HepG2 (cell line): ENCODE measurements around the gene RNASE7. TPM values are rescaled to one million over a fixed set of nuclear protein-coding genes. Genes with fewer than 3 reads are reported as not detected.

ENCODE experiments used
- ARNT ChIP-seq: fragments of 450-650 bp; IDR thresholded peaks from 2 replicates; pipeline ENCODE4 v1.6.1; 2017
- ELF1 ChIP-seq: sonication (generic); formaldehyde crosslinking; IDR thresholded peaks from 2 replicates; pipeline ENCODE4 v1.4.0; 2020; ENCODE audit warnings: missing genetic modification reagents
- ELF3 ChIP-seq: IDR thresholded peaks from 2 replicates; pipeline ENCODE4 v1.6.1; 2016; ENCODE audit warnings: missing genetic modification reagents, missing compliant biosample characterization
- GLI4 ChIP-seq: sonication (generic); formaldehyde crosslinking; IDR thresholded peaks from 2 replicates; pipeline ENCODE4 v1.5.1; 2020; ENCODE audit warnings: missing genetic modification reagents, mild to moderate bottlenecking, moderate library complexity, borderline replicate concordance
- IRX3 ChIP-seq: sonication (generic); formaldehyde crosslinking; IDR thresholded peaks from 2 replicates; pipeline ENCODE4 v1.8.1; 2023; ENCODE audit warnings: mild to moderate bottlenecking, low read depth, missing genetic modification reagents, borderline replicate concordance
- KAT8 ChIP-seq: IDR thresholded peaks from 2 replicates; pipeline ENCODE4 v1.6.1; 2016; ENCODE audit warnings: missing genetic modification reagents, missing compliant biosample characterization
- NCOA2 ChIP-seq: sonication (generic); formaldehyde crosslinking; IDR thresholded peaks from 2 replicates; pipeline ENCODE4 v1.8.0; 2022; ENCODE audit warnings: inconsistent platforms
- POLR2AphosphoS5 ChIP-seq: IDR thresholded peaks from 2 replicates; pipeline ENCODE4 v1.6.1; 2012; ENCODE audit warnings: low read depth, low read length
- RCOR2 ChIP-seq: IDR thresholded peaks from 2 replicates; pipeline ENCODE4 v1.6.1; 2016; ENCODE audit warnings: missing biosample characterization, missing genetic modification reagents
- TCF12 ChIP-seq, 2 experiments: fragments of 450-650 bp in 1 of 2; sonication (generic) in 1 of 2; formaldehyde crosslinking in 1 of 2; IDR thresholded peaks; 2 replicates each; pipeline versions ENCODE4 v1.6.1 to v1.8.0; 2017 to 2022; ENCODE audit warnings: antibody characterized with exemption in 1 of 2, mild to moderate bottlenecking in 1 of 2, missing genetic modification reagents in 1 of 2, moderate library complexity in 1 of 2
- ZFAT ChIP-seq: sonication (generic); formaldehyde crosslinking; conservative IDR thresholded peaks from 2 replicates; pipeline ENCODE4 v1.8.1; 2023; ENCODE audit warnings: missing genetic modification reagents, inconsistent platforms
- ZNF256 ChIP-seq: sonication (generic); formaldehyde crosslinking; conservative IDR thresholded peaks from 2 replicates; pipeline ENCODE4 v1.4.0; 2020; ENCODE audit warnings: missing genetic modification reagents
- ZNF552 ChIP-seq: sonication (generic); formaldehyde crosslinking; IDR thresholded peaks from 2 replicates; pipeline ENCODE4 v1.9.0; 2022; ENCODE audit warnings: missing genetic modification reagents, mild to moderate bottlenecking, borderline replicate concordance
- ZNF709 ChIP-seq: sonication (generic); formaldehyde crosslinking; IDR thresholded peaks from 2 replicates; pipeline ENCODE4 v1.5.0; 2020; ENCODE audit warnings: mild to moderate bottlenecking, missing genetic modification reagents
- polyA plus RNA-seq, 8 experiments: library from polyadenylated mRNA; depleted of rRNA in 3 of 8; stranded (reverse) in 7 of 8; unstranded in 1 of 8; fragments of >200 nt; fragmentation: Illumina TruSeq in 4 of 8; extraction: Trizol in 4 of 8; gene quantifications; 2 replicates each; pipeline versions ENCODE4 v1.2.1 to v1.2.3, GENCODE V29; 2011 to 2016; ENCODE audit warnings: low read depth in 4 of 8, missing spikeins in 1 of 8, mixed read lengths in 1 of 8; ENCODE audit not compliant: insufficient read depth in 1 of 8
- total RNA-seq, 5 experiments: library from RNA; depleted of rRNA; stranded (reverse); fragments of >200 nt; fragmentation: Illumina TruSeq; extraction: Trizol; gene quantifications; 2 replicates each; pipeline ENCODE4 v1.2.3, GENCODE V29; 2016; ENCODE audit warnings: low read depth in 1 of 5
- TF ChIP-seq, protein P1 (sequence below): sonication (generic); formaldehyde crosslinking; IDR thresholded peaks from 2 replicates; pipeline ENCODE4 v1.8.0; 2022; ENCODE audit warnings: mild to moderate bottlenecking, missing genetic modification reagents
- TF ChIP-seq, protein P2 (sequence below): sonication (generic); formaldehyde crosslinking; IDR thresholded peaks from 2 replicates; pipeline ENCODE4 v1.5.0; 2020; ENCODE audit warnings: mild to moderate bottlenecking, missing genetic modification reagents, borderline replicate concordance

The RNASE7 gene
- total and polyA plus RNA-seq, 2 of the 13 experiments (the other 11 are each of a cell fraction or from before 2014, with no cell fraction given), result 0.04 TPM; not detected in 1

DNA sequence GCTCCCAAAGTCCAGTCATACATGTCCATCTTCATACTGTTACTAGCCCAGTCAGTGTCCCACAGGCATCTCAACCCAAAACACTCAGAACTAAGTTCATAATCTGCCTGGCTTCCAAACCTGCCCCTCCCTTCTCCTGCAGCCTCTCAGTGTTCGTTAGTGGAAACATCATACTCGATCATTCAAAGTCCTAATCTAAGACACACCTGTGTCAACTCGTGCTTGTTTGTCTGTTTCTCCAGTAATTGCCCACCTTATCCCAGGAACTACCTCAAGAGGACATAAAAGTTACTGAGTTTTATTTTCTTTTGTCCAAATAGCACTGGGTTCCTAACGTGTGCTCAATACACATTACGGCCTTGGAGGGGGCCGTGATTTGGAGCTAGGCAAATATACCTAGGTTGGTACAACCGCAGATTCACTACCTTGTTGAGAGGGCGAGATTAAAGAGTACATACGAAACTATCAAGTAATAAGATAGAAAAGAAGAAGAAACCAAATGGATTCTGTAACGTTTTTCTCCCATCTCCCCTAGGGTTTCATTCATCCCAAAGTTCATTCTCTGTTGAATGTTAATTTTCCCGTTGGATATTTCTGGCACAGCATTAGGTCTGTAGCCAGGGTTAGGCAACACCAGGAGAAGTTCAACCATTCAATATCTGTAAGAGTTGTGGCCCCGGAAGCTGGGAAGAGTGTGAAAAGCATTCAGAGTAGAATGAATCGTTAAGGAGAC lies 18.6 kb downstream of the RNASE7 start (continued):
- TF ChIP-seq, protein P1, sequence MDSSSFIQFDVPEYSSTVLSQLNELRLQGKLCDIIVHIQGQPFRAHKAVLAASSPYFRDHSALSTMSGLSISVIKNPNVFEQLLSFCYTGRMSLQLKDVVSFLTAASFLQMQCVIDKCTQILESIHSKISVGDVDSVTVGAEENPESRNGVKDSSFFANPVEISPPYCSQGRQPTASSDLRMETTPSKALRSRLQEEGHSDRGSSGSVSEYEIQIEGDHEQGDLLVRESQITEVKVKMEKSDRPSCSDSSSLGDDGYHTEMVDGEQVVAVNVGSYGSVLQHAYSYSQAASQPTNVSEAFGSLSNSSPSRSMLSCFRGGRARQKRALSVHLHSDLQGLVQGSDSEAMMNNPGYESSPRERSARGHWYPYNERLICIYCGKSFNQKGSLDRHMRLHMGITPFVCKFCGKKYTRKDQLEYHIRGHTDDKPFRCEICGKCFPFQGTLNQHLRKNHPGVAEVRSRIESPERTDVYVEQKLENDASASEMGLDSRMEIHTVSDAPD, result peak; percentile 71; the same call in 1 of the 2 replicates
- TF ChIP-seq, protein P2, sequence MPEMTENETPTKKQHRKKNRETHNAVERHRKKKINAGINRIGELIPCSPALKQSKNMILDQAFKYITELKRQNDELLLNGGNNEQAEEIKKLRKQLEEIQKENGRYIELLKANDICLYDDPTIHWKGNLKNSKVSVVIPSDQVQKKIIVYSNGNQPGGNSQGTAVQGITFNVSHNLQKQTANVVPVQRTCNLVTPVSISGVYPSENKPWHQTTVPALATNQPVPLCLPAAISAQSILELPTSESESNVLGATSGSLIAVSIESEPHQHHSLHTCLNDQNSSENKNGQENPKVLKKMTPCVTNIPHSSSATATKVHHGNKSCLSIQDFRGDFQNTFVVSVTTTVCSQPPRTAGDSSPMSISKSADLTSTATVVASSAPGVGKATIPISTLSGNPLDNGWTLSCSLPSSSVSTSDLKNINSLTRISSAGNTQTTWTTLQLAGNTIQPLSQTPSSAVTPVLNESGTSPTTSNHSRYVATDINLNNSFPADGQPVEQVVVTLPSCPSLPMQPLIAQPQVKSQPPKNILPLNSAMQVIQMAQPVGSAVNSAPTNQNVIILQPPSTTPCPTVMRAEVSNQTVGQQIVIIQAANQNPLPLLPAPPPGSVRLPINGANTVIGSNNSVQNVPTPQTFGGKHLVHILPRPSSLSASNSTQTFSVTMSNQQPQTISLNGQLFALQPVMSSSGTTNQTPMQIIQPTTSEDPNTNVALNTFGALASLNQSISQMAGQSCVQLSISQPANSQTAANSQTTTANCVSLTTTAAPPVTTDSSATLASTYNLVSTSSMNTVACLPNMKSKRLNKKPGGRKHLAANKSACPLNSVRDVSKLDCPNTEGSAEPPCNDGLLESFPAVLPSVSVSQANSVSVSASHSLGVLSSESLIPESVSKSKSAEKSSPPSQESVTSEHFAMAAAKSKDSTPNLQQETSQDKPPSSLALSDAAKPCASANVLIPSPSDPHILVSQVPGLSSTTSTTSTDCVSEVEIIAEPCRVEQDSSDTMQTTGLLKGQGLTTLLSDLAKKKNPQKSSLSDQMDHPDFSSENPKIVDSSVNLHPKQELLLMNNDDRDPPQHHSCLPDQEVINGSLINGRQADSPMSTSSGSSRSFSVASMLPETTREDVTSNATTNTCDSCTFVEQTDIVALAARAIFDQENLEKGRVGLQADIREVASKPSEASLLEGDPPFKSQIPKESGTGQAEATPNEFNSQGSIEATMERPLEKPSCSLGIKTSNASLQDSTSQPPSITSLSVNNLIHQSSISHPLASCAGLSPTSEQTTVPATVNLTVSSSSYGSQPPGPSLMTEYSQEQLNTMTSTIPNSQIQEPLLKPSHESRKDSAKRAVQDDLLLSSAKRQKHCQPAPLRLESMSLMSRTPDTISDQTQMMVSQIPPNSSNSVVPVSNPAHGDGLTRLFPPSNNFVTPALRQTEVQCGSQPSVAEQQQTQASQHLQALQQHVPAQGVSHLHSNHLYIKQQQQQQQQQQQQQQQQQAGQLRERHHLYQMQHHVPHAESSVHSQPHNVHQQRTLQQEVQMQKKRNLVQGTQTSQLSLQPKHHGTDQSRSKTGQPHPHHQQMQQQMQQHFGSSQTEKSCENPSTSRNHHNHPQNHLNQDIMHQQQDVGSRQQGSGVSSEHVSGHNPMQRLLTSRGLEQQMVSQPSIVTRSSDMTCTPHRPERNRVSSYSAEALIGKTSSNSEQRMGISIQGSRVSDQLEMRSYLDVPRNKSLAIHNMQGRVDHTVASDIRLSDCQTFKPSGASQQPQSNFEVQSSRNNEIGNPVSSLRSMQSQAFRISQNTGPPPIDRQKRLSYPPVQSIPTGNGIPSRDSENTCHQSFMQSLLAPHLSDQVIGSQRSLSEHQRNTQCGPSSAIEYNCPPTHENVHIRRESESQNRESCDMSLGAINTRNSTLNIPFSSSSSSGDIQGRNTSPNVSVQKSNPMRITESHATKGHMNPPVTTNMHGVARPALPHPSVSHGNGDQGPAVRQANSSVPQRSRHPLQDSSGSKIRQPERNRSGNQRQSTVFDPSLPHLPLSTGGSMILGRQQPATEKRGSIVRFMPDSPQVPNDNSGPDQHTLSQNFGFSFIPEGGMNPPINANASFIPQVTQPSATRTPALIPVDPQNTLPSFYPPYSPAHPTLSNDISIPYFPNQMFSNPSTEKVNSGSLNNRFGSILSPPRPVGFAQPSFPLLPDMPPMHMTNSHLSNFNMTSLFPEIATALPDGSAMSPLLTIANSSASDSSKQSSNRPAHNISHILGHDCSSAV, result no peak
- TF ChIP-seq ZNF552 (no peak), ARNT (no peak), RCOR2 (CRISPR knock-in tag) (0 out of 2 replicates have a peak, but pooled peaks have one; percentile 43), KAT8 (CRISPR knock-in tag) (peak; percentile 48), TCF12 (IDR thresholded peaks at IDR 0.05) (no peak), TCF12 (CRISPR knock-in tag; IDR thresholded peaks at IDR 0.05) (no peak), ZNF709 (CRISPR knock-in tag) (0 out of 2 replicates have a peak, but pooled peaks have one; percentile 56), POLR2AphosphoS5 (0 out of 2 replicates have a peak, but pooled peaks have one; percentile 48), ELF3 (CRISPR knock-in tag) (peak; percentile 13; the same call in 1 of the 2 replicates), ZFAT (CRISPR knock-in tag) (peak; percentile 99), ELF1 (CRISPR knock-in tag) (no peak), NCOA2 (CRISPR knock-in tag) (peak; percentile 12; the same call in 1 of the 2 replicates), GLI4 (CRISPR knock-in tag) (no peak), ZNF256 (CRISPR knock-in tag) (no peak), IRX3 (CRISPR knock-in tag) (no peak)
